CD1c-positive myeloid dendritic cell (primary cell): ENCODE measurements around the gene ACTL7A.
"Not testable (repeated sequence)": the region's sequence is repeated elsewhere in the genome, so short reads cannot be mapped to it uniquely, and the experiment has no call there.

Experiments used
- DNase-seq: peaks from one replicate; pipeline ENCODE4 v3.0.0-alpha.2; 2016; ENCODE audit errors: extremely low spot score

ACTL7A gene

GRCh38 chr9:108848296-108848695 is 13.8 kb upstream of the ACTL7A start:
- not testable (repeated sequence) for DNase-seq

GRCh38 chr9:108850293-108850897 is 11.7 kb upstream of the ACTL7A start:
- peak; percentile 26 for DNase-seq

- no peak for DNase-seq
Observed at GRCh38 chr9:108851138-108851537, 10.9 kb upstream of the ACTL7A start.

GRCh38 chr9:108852079-108852478 is 10.0 kb upstream of the ACTL7A start:
- no peak for DNase-seq

GRCh38 chr9:108854094-108854493 is 8.0 kb upstream of the ACTL7A start:
- DNase-seq = no peak

GRCh38 chr9:108854641-108855528 is 7.2 kb upstream of the ACTL7A start:
- no peak for DNase-seq

- DNase-seq = no peak
Observed at GRCh38 chr9:108855529-108855886, 6.6 kb upstream of the ACTL7A start.

- no peak for DNase-seq
Observed at GRCh38 chr9:108855888-108856287, 6.2 kb upstream of the ACTL7A start, which contains the start of gene ACTL7B. ACTL7B (minus strand) TSS chr9:108855986; CDS start chr9:108855930, 56 bp downstream.

GRCh38 chr9:108857572-108857971 is 4.5 kb upstream of the ACTL7A start:
- peak; percentile 36 for DNase-seq

GRCh38 chr9:108859459-108860114 is 2.5 kb upstream of the ACTL7A start:
- DNase-seq = no peak

GRCh38 chr9:108860354-108860753 is 1.7 kb upstream of the ACTL7A start:
- DNase-seq = no peak

GRCh38 chr9:108860764-108861163 is 1.3 kb upstream of the ACTL7A start:
- no peak for DNase-seq

GRCh38 chr9:108861464-108861863 is 602 bp upstream of the ACTL7A start:
- no peak for DNase-seq

GRCh38 chr9:108863891-108864290 is 1.8 kb downstream of the ACTL7A start:
- DNase-seq = no peak

- no peak for DNase-seq
Observed at GRCh38 chr9:108864446-108864845, 2.4 kb downstream of the ACTL7A start.

GRCh38 chr9:108865037-108865436 is 3.0 kb downstream of the ACTL7A start:
- no peak for DNase-seq

GRCh38 chr9:108866001-108866420 is 3.9 kb downstream of the ACTL7A start:
- DNase-seq = no peak

GRCh38 chr9:108867116-108867515 is 5.0 kb downstream of the ACTL7A start:
- no peak for DNase-seq

GRCh38 chr9:108867829-108868228 is 5.8 kb downstream of the ACTL7A start:
- DNase-seq = no peak

GRCh38 chr9:108869092-108869725 is 7.1 kb downstream of the ACTL7A start:
- DNase-seq = no peak

GRCh38 chr9:108874058-108874788 is 12.2 kb downstream of the ACTL7A start:
- DNase-seq = no peak
